ENCODE measurements around the gene DNAJB13.

DNAJB13 gene

GRCh38 chr11:73956876-73957653 is 6.2 kb downstream of the DNAJB13 start:
- no peak for DNase-seq

DNA sequence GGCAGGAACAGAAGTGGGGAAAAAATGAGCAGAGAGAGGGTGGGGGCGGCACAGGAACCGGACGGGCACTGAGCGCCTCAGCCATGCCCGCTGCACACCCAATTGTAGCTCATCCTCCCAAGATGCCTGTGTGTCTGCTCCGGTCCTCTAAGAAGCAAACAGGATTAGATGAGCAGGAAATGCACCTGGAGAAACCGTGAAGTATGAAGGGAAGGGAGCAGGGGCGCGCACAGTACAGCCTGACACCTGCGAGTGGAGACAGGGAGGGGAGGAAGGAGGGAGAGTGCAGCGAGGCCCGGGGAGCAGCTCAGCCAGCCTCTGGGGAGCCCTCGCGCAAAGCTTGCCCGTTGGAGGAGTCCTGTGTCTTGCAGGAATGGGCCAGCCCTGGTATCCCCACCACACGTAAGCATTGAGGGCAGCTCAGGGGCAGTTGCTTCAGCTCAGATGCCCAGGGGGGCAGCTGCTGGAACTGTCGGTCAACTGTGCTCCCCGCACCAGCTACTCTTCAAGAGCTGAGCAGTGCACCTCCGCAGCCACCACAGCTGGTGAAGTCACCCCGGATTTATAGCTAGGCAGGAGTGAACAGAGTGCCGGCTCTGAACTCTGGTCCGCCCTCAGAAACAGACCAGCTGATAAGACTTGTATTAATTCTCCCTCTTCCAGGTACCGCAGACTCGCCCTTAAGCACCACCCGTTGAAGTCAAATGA is 7.0 kb downstream of the DNAJB13 start:
- DNase-seq: no peak

- DNase-seq: no peak
Observed at GRCh38 chr11:73958521-73959141, 7.8 kb downstream of the DNAJB13 start.

DNA sequence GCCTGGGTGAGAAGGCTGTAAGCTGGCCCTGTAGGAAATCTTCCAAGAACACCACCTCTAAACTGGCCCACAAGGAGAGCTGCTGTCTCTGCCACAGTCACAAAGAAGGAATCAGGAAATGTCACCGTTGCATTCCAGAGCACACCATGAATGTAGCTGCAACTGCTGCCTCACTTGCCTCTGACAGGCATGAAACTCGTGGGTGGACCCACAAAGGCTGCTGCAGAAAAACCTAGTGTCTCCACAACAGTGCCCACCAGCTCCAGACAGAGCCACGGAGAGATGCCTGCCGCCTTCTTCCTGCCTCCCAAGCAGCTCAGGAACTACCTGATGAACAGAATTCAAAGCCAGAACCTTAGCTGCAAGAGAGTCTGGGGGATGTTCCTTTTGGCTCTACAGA is 10.5 kb downstream of the DNAJB13 start:
- no peak for DNase-seq

DNA sequence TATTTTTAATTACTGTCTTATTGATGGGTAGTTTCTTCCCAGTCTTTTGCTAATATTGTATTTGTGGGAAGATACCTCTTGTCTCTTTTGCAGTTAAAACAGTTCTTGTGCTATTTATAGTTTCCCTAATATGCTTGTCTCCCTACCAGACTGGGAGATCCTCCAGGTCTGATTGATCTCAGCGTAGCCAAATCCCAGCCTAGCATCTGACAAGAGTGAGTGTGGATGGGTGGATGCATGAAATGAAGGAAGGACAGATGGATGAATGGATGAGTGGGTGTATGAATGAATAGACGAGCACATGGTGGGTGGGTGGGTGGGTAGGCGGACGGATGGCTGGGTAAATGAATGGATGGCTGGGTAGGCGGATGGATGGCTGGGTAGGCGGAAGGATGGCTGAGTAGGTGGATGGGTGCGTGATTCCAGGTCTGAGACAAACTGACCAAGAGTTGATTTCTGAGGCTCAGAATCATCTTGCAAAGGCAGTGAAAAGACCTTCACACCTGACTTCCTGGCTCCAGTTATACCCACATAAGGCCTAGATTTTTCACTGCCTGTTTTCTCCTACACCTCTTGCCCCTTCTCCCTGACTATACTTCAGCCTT is 11.4 kb downstream of the DNAJB13 start:
- no peak for DNase-seq

GRCh38 chr11:73963861-73964260 is 13.0 kb downstream of the DNAJB13 start:
- no peak for DNase-seq

- DNase-seq: no peak
Observed at GRCh38 chr11:73965076-73965763, 14.4 kb downstream of the DNAJB13 start.

DNA sequence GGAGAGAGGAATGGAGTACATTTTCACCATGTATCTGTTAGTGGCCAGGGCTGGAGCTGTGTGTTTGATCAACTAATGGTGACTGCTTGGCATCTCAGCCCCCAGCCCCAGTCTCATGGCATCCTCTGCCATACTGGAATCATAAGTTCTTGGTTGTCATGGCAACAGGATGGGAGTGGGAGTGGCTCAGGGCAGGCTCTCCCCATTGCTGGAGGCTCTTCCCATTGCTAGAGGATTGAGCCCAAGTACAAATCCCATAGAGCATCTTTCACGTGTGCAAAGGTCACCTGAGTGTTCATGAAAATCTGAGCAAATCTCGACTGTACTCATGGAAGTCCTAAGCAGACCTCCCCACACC is 14.9 kb downstream of the DNAJB13 start:
- DNase-seq: no peak

DNA sequence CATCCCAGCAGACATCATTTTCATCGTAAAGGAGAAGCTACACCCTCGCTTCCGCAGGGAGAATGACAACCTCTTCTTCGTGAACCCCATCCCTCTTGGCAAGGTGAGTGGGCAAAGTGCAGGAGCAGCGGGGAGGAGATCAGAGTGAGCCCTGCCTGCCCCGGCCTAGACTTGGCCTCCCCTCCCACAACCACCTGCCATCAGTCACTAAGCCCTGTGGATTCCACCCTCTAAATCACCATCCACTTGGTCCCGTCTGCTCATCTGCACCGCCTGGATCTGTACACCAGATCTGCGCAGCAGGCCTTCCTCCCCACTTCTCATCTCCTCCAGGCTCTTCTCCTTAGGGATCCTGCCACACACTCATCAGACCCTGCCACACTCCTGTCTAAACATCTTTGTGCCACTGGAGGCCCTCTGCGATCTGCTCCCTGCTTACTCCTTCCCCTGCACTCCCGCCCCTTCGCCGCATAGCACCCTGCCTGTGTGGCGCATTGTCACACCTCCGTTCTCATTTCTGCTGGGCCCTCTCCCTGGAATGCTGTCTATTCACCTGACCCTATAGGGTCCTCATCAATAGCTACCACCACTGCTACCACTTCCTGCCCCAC is 17.6 kb downstream of the DNAJB13 start:
- DNase-seq: no peak

GRCh38 chr11:73969091-73969490 is 18.3 kb downstream of the DNAJB13 start:
- DNase-seq: no peak

- DNase-seq: no peak
Observed at GRCh38 chr11:73969991-73970800, 19.4 kb downstream of the DNAJB13 start.

GRCh38 chr11:73971175-73971719 is 20.4 kb downstream of the DNAJB13 start:
- DNase-seq: no peak

GRCh38 chr11:73972187-73972586 is 21.4 kb downstream of the DNAJB13 start:
- no peak for DNase-seq

- no peak for DNase-seq
Observed at GRCh38 chr11:73972620-73973449, 22.0 kb downstream of the DNAJB13 start.

- DNase-seq: no peak
Observed at GRCh38 chr11:73974604-73975478, 24.0 kb downstream of the DNAJB13 start.

DNA sequence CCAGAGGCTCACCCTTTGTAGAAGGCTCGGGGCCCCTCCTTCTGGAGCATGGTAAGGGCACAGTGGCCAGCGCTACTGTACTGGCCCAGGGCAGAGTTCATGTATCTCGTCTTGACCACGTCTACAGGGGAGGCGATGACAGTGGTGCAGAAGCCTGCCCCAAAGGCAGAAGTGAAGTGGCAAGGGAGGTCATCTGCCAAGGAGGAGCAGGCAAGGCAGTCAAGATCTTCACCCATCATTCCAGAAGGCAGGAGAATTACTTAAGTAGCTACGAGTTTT is 24.6 kb downstream of the DNAJB13 start:
- DNase-seq: no peak

- no peak for DNase-seq
Observed at GRCh38 chr11:73976451-73977151, 25.8 kb downstream of the DNAJB13 start.

- DNase-seq: no peak
Observed at GRCh38 chr11:73977856-73978519, 27.2 kb downstream of the DNAJB13 start.

Data from activated CD4-positive, alpha-beta T cell treated with anti-CD3 and anti-CD28 coated beads for 4 hours (primary cell).